ENCODE measurements around the gene GFOD2. TPM values are rescaled to one million over a fixed set of nuclear protein-coding genes. Genes with fewer than 3 reads are reported as not detected.

GFOD2 gene
- total and polyA plus RNA-seq, 9 donors: 8.3 to 15.9 (median 12.9) TPM

DNA sequence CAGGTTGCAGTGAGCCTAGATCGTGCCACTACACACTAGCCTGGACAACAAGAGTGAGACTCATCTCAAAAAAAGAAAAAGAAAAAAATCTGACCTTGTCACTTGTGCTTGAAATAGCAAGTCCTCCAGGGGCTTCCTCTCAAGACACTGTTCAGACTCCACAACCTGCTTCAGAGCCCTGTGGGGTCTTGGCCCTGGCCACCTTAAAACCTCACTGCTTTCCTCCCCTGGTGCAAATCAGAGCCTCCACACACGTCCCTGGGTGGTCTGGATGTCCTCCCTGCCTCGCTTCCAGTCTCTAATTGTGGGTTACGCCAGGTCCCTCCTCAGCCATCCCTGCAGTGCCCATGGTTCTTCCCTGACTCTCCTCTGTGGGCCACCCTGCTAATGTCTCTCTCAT lies 63.8 kb downstream of the GFOD2 start:
- no peak overlapping the region for H3K27ac ChIP-seq
- intact Hi-C loops (cut with DNase I): no loop called here
- TF ChIP-seq EP300 (IDR thresholded peaks at IDR 0.05) (no peak), POLR2A (IDR thresholded peaks at IDR 0.05) (no peak)
- TF ChIP-seq, protein P1, sequence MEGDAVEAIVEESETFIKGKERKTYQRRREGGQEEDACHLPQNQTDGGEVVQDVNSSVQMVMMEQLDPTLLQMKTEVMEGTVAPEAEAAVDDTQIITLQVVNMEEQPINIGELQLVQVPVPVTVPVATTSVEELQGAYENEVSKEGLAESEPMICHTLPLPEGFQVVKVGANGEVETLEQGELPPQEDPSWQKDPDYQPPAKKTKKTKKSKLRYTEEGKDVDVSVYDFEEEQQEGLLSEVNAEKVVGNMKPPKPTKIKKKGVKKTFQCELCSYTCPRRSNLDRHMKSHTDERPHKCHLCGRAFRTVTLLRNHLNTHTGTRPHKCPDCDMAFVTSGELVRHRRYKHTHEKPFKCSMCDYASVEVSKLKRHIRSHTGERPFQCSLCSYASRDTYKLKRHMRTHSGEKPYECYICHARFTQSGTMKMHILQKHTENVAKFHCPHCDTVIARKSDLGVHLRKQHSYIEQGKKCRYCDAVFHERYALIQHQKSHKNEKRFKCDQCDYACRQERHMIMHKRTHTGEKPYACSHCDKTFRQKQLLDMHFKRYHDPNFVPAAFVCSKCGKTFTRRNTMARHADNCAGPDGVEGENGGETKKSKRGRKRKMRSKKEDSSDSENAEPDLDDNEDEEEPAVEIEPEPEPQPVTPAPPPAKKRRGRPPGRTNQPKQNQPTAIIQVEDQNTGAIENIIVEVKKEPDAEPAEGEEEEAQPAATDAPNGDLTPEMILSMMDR (IDR thresholded peaks at IDR 0.05): no peak
- H3K27me3 ChIP-seq: peaks cover 4% of the 10 kb centered on the region
- no peak for DNase-seq
- no peaks in the 10 kb centered on the region for H3K9me3 ChIP-seq
- H3K4me1 ChIP-seq (ENCODE audit: insufficient read depth): peaks cover 14% of the 10 kb centered on the region
- H3K4me3 ChIP-seq: no peak overlapping the region
- H3K36me3 ChIP-seq: no peaks in the 10 kb centered on the region
- WGBS, 3 donors: 52 to 75% (median 61%) methylated on average over 4 of the region's 4 CpGs

DNA sequence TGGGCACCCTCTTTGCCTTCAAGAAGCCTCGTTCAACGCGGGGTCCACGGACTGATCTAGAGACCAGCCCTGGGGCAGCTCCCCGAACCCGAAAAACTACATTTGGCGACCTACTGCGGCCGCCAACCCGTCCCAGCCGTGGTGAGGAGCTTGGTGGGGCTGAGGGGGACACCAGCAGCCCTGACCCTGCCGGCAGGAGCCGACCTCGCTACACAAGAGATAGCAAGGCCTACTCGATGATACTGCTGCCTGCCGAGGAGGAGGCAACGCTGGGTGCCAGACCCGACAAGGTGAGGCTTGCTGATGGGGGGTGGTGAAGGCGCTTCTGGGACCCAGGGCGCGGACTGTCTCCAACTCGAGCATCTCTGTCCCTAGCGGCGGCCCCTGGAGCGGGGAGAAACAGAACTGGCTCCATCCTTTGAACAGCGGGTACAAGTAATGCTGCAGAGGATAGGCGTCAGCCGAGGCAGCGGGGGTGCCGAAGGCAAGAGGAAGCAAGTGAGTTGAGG lies 64.7 kb downstream of the GFOD2 start:
- DNase-seq: peak in 2 of 5 donors; percentile 18 to 39
- H3K4me3 ChIP-seq: no peak overlapping the region
- intact Hi-C loops (cut with DNase I): loop anchor here in 1 of 4 donors (5.0 kb wide), 1 partner anchor 87 kb away; no protein-coding TSS in a partner anchor
- WGBS, 3 donors: 34 to 53% (median 49%) methylated on average over 30 of the region's 30 CpGs
- no peaks in the 10 kb centered on the region for H3K36me3 ChIP-seq
- no peak for TF ChIP-seq POLR2A (IDR thresholded peaks at IDR 0.05)
- H3K9me3 ChIP-seq: no peaks in the 10 kb centered on the region
- H3K4me1 ChIP-seq (ENCODE audit: insufficient read depth): peaks cover 13% of the 10 kb centered on the region
- H3K27ac ChIP-seq: no peak overlapping the region
- peaks cover 4% of the 10 kb centered on the region for H3K27me3 ChIP-seq

DNA sequence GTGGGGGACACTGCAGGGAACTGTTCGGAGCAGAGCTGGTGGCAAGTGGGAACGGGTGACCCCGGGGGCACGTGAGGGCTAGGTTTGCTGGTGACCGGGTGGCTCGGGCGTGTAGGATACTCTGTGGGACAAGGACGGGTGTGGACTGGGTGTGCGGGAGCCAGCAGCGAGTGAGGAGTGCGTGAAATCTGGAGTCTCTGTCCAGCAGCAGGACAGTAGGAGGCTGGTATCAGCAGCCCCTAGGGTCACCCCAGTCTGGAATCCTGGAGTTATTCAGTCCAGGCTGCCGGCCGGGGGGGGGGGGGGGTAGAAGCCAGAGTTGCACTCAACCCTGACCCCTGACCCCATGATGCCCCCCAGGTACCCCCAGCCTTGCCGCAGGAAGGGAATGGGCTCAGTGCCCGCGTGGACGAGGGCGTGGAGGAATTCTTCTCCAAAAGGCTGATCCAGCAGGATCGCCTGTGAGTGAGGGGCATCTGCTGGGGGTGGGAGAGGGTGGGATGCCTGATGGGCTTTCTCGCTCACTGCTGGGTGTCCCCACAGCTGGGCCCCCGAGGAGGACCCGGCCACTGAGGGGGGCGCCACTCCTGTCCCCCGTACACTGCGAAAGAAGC lies 65.2 kb downstream of the GFOD2 start:
- H3K9me3 ChIP-seq: no peaks in the 10 kb centered on the region
- peaks cover 8% of the 10 kb centered on the region for H3K4me1 ChIP-seq (ENCODE audit: insufficient read depth)
- TF ChIP-seq, protein P1 (IDR thresholded peaks at IDR 0.05): no peak
- TF ChIP-seq EP300 (IDR thresholded peaks at IDR 0.05) (no peak), POLR2A (IDR thresholded peaks at IDR 0.05) (no peak)
- no peak overlapping the region for H3K27ac ChIP-seq
- no peaks in the 10 kb centered on the region for H3K36me3 ChIP-seq
- WGBS, 3 donors: 15 to 23% (median 21%) methylated on average over 20 to 25 of the region's 25 CpGs
- H3K4me3 ChIP-seq: no peak overlapping the region
- intact Hi-C loops (cut with DNase I): loop anchor here in 1 of 4 donors (5.0 kb wide), 1 partner anchor 87 kb away; no protein-coding TSS in a partner anchor
- DNase-seq: peak in 2 of 5 donors; percentile 38 to 48
- peaks cover 5% of the 10 kb centered on the region for H3K27me3 ChIP-seq

DNA sequence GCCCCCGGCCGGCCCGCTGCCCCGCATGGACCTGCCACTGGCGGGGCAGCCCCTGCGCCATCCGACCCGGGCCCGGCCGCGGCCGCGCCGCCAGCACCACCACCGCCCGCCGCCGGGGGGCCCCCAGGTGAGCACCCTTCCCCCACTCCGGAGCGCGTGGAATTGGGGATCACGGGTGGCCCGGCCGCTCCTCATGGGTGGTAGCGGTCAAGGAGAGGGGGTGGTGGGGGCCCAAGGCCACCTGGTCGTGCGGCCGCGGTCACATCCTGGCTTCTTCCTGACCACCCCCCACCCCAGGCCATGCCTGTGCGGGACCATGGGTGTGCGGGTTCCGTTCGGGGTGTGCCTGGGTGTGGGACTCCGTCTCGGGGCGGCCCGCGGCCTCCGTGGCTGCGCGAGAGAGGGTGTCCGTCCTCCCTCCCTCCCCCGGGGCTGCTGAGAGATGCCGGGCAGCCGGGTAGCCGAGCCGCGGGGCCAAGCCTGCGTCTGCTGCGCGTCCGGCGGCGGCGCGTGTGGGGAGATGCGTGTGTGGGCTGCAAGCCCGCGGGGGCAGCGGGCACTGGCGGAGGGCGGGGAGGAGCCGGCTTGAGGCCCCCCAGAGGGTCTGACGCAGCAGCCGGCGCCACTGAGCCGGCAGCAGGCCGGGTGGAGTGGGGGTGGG lies 65.9 kb downstream of the GFOD2 start:
- WGBS, 3 donors: 1 to 16% (median 3%) methylated on average over 6 to 68 of the region's 68 CpGs
- Histone ChIP-seq H3K27me3 (peaks cover 6% of the 10 kb centered on the region), H3K36me3 (no peaks in the 10 kb centered on the region), H3K27ac (no peak overlapping the region), H3K4me3 (peak overlapping the region; percentile 16), H3K4me1 (ENCODE audit: insufficient read depth) (peaks cover 8% of the 10 kb centered on the region), H3K9me3 (no peaks in the 10 kb centered on the region)
- no peak for TF ChIP-seq POLR2A (IDR thresholded peaks at IDR 0.05)
- TF ChIP-seq, protein P1 (IDR thresholded peaks at IDR 0.05): peak in 2 of 3 donors; percentile 16 to 21
- intact Hi-C loops (cut with DNase I): loop anchor here in 1 of 4 donors (5.0 kb wide), 1 partner anchor 86 kb away; no protein-coding TSS in a partner anchor
- DNase-seq: peak in 2 of 5 donors; percentile 39 to 53
